Mesendoderm (in vitro differentiated cells): ENCODE measurements around the gene PRPF38A.
A peak's percentile ranks its signal among the peaks of the same experiment; 100 is the strongest.

Experiments
- DNase-seq: peaks from one replicate; pipeline ENCODE4 v3.0.0; 2013
- H2AK5ac ChIP-seq: 2 replicates; pipeline ENCODE4 v1.6.1; 2013; ENCODE audit warnings: low read length, inconsistent platforms
- H2BK120ac ChIP-seq: 2 replicates; pipeline ENCODE4 v1.6.1; 2013; ENCODE audit warnings: low read depth, mild to moderate bottlenecking, low read length, moderate library complexity, mixed read lengths
- H2BK15ac ChIP-seq: replicated peaks from 2 replicates; pipeline ENCODE4 v1.6.1; 2013; ENCODE audit warnings: low read depth, mild to moderate bottlenecking, moderate library complexity
- H2BK5ac ChIP-seq: 2 replicates; pipeline ENCODE4 v1.6.1; 2013; ENCODE audit warnings: low read length, inconsistent platforms
- H3K18ac ChIP-seq: 2 replicates; pipeline ENCODE4 v1.6.1; 2013; ENCODE audit warnings: mild to moderate bottlenecking, low read length, mixed read lengths
- H3K23ac ChIP-seq: one replicate; pipeline ENCODE4 v1.6.1; 2013; ENCODE audit warnings: low read length
- H3K27ac ChIP-seq: 2 replicates; pipeline ENCODE4 v1.5.1; 2013; ENCODE audit warnings: low read depth, mild to moderate bottlenecking, inconsistent platforms, low read length, moderate library complexity
- H3K27me3 ChIP-seq: 2 replicates; pipeline ENCODE4 v1.6.1; 2013; ENCODE audit warnings: low read length, control low read depth, mild to moderate bottlenecking, inconsistent platforms; ENCODE audit not compliant: insufficient read depth, poor library complexity
- H3K36me3 ChIP-seq: 2 replicates; pipeline ENCODE4 v1.6.1; 2013; ENCODE audit warnings: low read length, inconsistent platforms; ENCODE audit not compliant: control insufficient read depth, insufficient read depth
- H3K4ac ChIP-seq: one replicate; pipeline ENCODE4 v1.6.1; 2013; ENCODE audit warnings: low read depth, mild to moderate bottlenecking, low read length, moderate library complexity
- H3K4me1 ChIP-seq: 2 replicates; pipeline ENCODE4 v1.6.1; 2013; ENCODE audit warnings: low read depth, low read length, inconsistent platforms; ENCODE audit not compliant: control insufficient read depth
- H3K4me2 ChIP-seq: 2 replicates; pipeline ENCODE4 v1.6.1; 2013; ENCODE audit warnings: low read length
- H3K4me3 ChIP-seq: 2 replicates; pipeline ENCODE4 v1.5.1; 2013; ENCODE audit warnings: mild to moderate bottlenecking, low read length
- H3K56ac ChIP-seq: one replicate; pipeline ENCODE4 v1.6.1; 2013; ENCODE audit warnings: low read length
- H3K79me1 ChIP-seq: 2 replicates; pipeline ENCODE4 v1.6.1; 2013; ENCODE audit warnings: low read length, inconsistent platforms
- H3K79me2 ChIP-seq: 2 replicates; pipeline ENCODE4 v1.6.1; 2013; ENCODE audit warnings: mild to moderate bottlenecking, low read length; ENCODE audit not compliant: control insufficient read depth, insufficient read depth
- H3K9ac ChIP-seq: 2 replicates; pipeline ENCODE4 v1.6.1; 2013; ENCODE audit warnings: low read length, inconsistent platforms
- H4K5ac ChIP-seq: one replicate; pipeline ENCODE4 v1.6.1; 2013; ENCODE audit warnings: low read length
- H4K8ac ChIP-seq: one replicate; pipeline ENCODE4 v1.6.1; 2013; ENCODE audit warnings: low read depth, mild to moderate bottlenecking, control low read depth, low read length, moderate library complexity
- WGBS: extraction: QIAGEN DNeasy Blood & Tissue Kit; methylation state at CpG from one replicate; pipeline ENCODE4 v1.1.7; 2013; ENCODE audit warnings: low lambda C conversion rate, missing lambda C conversion rate; ENCODE audit not compliant: insufficient coverage; ENCODE audit errors: extremely low coverage; 5-methylcytosine and 5-hydroxymethylcytosine counted together

PRPF38A gene

DNA sequence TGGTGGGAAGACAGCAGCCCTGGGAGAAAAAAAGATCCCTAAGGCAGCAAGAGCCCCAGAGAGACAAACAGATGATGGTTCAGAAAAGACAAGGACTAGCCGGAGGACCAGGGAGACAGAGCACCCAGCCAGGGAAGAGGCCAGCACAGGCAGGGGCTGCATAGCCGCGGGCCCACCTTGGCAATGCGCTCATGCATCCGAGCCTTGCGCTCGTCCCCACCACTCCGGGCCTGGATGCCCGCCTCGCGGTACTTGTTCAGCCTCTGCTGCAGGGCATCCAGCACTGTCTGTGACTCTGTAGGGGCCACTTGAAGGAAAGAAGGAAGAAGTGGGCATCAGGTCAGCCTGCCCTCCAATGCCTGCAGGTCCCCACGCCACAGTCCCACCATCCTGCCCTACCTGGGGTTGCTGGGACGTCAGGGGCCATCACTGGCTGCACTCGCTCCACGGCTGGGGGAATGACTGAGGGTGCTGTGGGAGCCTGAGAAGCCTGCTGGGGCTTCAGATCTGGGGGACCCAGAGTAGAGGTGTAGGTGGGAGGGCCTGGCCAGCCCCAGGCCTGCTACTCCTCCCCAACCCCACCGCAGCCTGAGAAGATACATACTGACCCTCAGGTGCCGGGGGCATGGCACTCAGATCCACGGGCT, 45.4 kb upstream of the PRPF38A start:
- H3K9ac ChIP-seq, result no peak overlapping the region

DNA sequence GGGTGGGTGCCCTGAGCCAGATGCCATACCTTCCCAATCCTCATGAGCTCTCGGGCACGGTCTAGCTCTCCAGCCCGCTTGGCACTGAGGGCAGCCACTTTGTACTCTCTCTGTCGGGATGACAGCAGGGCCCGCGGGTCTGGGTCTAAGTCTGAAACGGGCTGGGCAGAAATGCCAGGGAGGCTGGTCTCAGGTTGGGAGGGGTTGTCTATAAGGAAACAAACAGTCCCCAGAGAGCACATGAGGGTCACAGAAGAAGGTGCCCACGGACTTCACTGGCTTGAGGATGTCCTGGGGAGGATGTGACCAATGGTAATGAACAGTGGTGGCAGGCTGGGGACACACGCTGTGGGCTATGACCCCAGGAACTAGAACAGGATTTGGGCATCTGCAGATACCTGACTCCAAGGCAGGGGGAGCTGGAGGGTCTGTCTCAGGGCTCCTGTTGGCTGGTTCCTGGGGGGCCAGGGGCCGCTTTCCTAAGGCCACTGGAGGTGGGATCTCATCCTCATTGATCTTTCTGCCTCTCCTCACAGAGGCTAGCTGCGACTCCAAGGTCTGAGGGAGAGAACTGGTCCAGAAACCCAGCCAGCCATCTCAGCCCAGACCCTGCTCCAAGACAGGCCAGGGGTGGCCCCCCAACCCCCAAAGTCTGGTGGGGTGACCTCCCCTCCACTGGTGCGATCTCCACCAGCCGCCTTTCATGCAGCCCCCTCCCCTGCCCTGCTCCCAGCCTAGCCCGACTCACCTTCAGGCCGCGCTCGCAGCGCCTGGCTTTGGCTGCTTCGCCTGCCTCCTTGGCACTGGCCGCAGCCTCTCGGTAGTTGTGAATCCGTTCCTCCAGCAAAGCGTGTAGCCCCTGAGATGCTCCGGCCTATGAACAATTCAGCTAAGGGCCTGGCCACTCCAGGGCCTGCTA, 44.5 kb upstream of the PRPF38A start:
- no peak overlapping the region for H3K18ac ChIP-seq
- H4K8ac ChIP-seq, result no peak overlapping the region
- H2BK15ac ChIP-seq, result no peak overlapping the region
- H3K27me3 ChIP-seq, result no peaks in the 10 kb centered on the region
- no peak overlapping the region for H3K4me3 ChIP-seq
- no peak overlapping the region for H2BK5ac ChIP-seq
- no peak overlapping the region for H3K27ac ChIP-seq
- H3K4me2 ChIP-seq, result no peak overlapping the region
- H3K79me1 ChIP-seq, result peaks cover 11% of the 10 kb centered on the region
- no peak overlapping the region for H2AK5ac ChIP-seq
- no peak overlapping the region for H4K5ac ChIP-seq
- no peak for DNase-seq
- no CpG with 5 or more reads among the region's 24 CpGs for WGBS
- H3K4me1 ChIP-seq, result peaks cover 3% of the 10 kb centered on the region
- H3K9ac ChIP-seq, result no peak overlapping the region
- H3K56ac ChIP-seq, result no peak overlapping the region
- peaks cover 7% of the 10 kb centered on the region for H3K79me2 ChIP-seq
- peaks cover 24% of the 10 kb centered on the region for H3K36me3 ChIP-seq
- no peak overlapping the region for H3K4ac ChIP-seq
- H3K23ac ChIP-seq, result no peak overlapping the region
- H2BK120ac ChIP-seq, result no peak overlapping the region

More for the DNA sequence above, 45.4 kb upstream of the PRPF38A start:
- Histone ChIP-seq H3K23ac (no peak overlapping the region), H3K4me2 (no peak overlapping the region), H3K36me3 (peaks cover 27% of the 10 kb centered on the region), H4K5ac (no peak overlapping the region), H3K27ac (no peak overlapping the region), H4K8ac (no peak overlapping the region), H3K4ac (no peak overlapping the region), H3K79me2 (no peaks in the 10 kb centered on the region), H2BK5ac (no peak overlapping the region), H2BK15ac (no peak overlapping the region), H3K4me1 (no peaks in the 10 kb centered on the region), H2BK120ac (no peak overlapping the region), H3K56ac (no peak overlapping the region), H3K18ac (no peak overlapping the region), H3K4me3 (no peak overlapping the region), H3K27me3 (no peaks in the 10 kb centered on the region), H3K79me1 (peaks cover 3% of the 10 kb centered on the region), H2AK5ac (no peak overlapping the region)
- DNase-seq, result no peak
- WGBS, result no CpG with 5 or more reads among the region's 18 CpGs

DNA sequence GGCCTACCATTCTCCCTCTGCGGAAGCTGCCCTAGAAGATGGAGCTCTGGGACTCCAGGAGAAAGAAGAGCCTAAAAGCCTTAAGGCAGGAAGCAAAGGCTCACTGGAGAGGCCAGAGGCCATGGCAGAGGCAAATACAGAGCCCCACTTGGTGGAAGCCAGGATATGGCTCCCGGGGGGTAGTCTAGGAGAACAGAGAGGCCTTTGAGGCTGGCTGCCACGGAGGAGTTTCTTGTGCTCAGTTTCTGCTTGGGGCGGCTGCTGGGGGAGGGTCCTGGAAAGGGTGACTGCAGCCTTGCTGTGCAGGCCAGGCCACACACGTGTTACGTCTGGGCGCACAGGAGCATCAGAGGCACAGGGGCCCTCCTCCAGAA, 43.8 kb upstream of the PRPF38A start:
- Histone ChIP-seq H3K4me1 (peaks cover 6% of the 10 kb centered on the region), H3K4me2 (no peak overlapping the region), H3K79me2 (peaks cover 11% of the 10 kb centered on the region), H3K18ac (no peak overlapping the region), H4K8ac (no peak overlapping the region), H3K4ac (no peak overlapping the region), H2BK15ac (no peak overlapping the region), H2BK5ac (no peak overlapping the region), H3K36me3 (peaks cover 21% of the 10 kb centered on the region), H3K23ac (no peak overlapping the region), H3K4me3 (no peak overlapping the region), H3K27ac (no peak overlapping the region), H3K79me1 (peaks cover 15% of the 10 kb centered on the region), H2AK5ac (no peak overlapping the region), H3K9ac (no peak overlapping the region), H2BK120ac (no peak overlapping the region), H4K5ac (no peak overlapping the region), H3K27me3 (no peaks in the 10 kb centered on the region), H3K56ac (no peak overlapping the region)
- no CpG with 5 or more reads among the region's 7 CpGs for WGBS
- no peak for DNase-seq

DNA sequence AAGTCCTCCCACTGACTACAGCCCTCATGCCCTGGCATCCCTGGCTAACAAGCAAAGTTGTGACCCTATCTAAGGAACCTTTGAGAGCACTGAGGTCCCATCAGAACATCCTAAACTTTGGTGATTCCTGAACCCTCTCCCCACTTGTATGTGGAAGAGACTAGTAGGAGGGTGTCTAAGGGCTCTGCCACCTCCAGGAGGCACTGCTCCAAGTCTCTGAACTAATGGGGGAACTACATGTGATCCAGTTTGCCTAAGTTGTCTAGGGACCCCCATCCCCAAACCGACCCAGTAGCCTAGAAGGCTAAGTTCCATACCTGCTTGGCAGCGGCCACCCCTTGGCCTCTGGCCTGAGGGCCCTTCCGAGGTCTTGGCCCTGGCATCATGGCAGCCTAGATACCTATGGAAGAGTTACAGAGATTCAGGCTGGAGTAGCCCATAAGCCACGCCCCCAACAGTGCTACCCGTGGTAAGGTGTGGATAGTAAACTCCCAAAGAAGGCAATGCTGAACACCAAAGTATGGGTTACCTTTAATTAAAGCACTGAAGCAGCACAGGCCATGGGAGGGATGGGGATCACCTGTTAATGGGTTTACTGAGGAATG, 40.1 kb upstream of the PRPF38A start:
- Histone ChIP-seq H4K5ac (no peak overlapping the region), H3K4me2 (peak overlapping the region; percentile 20), H3K4me1 (peaks cover 6% of the 10 kb centered on the region), H3K27ac (no peak overlapping the region), H3K79me1 (peaks cover 15% of the 10 kb centered on the region), H2BK15ac (no peak overlapping the region), H3K79me2 (peaks cover 11% of the 10 kb centered on the region), H3K4ac (no peak overlapping the region), H3K9ac (no peak overlapping the region), H3K27me3 (no peaks in the 10 kb centered on the region), H3K23ac (no peak overlapping the region), H4K8ac (no peak overlapping the region), H2BK5ac (no peak overlapping the region), H3K18ac (no peak overlapping the region), H3K56ac (no peak overlapping the region), H2AK5ac (no peak overlapping the region), H3K36me3 (peaks cover 13% of the 10 kb centered on the region), H3K4me3 (no peak overlapping the region), H2BK120ac (no peak overlapping the region)
- WGBS, result no CpG with 5 or more reads among the region's 5 CpGs
- peak; percentile 27 for DNase-seq

DNA sequence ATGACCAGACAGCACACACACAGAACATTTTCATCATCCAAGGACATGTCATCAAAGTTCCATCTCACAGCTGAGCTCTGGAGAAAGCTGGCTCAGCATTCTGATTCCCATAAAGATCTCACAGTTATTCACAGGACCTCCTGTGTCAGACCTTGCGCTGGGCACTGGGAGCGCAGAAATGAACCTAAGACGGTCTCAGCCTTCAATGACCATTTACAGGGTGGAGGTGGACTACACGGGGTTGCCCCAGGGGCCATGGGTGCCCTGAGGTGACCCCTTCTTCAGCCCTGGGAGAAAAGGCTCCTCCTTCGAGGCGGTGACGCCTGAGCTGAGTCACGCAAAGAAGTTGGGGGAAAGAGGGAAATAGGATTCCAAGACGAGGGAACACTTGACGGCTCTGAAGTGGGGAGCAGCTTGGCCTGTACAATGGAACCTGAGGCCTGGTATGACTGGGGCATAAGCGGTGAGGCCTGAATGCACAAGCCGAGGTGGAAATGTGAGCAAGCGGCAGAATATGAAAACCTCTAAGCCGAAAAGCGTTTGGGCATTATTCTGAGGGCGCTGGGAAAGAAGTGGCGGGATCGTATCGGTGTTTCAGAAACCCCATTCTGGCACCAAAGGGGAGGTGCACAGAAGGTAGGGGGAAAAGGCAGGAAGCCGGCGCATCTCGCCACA, 39.2 kb upstream of the PRPF38A start:
- Histone ChIP-seq H3K4me2 (peak overlapping the region; percentile 82), H3K9ac (peak overlapping the region; percentile 97), H3K56ac (peak overlapping the region; percentile 97), H3K27ac (peak overlapping the region; percentile 93), H3K36me3 (peaks cover 8% of the 10 kb centered on the region), H3K27me3 (no peaks in the 10 kb centered on the region), H3K4me1 (peaks cover 6% of the 10 kb centered on the region), H4K5ac (no peak overlapping the region), H3K4me3 (peak overlapping the region; percentile 79), H2BK5ac (peak overlapping the region; percentile 29), H3K79me2 (peaks cover 11% of the 10 kb centered on the region), H4K8ac (no peak overlapping the region), H2BK15ac (no peak overlapping the region), H2BK120ac (peak overlapping the region; percentile 52), H3K79me1 (peaks cover 15% of the 10 kb centered on the region), H3K18ac (peak overlapping the region; percentile 90), H3K23ac (peak overlapping the region; percentile 56), H2AK5ac (peak overlapping the region; percentile 51), H3K4ac (peak overlapping the region; percentile 92)
- WGBS, result no CpG with 5 or more reads among the region's 22 CpGs
- peak; percentile 60 for DNase-seq
